Esophagus muscularis mucosa (tissue), 4 donors: ENCODE measurements around the gene GAS7.

Source experiments
- EP300 ChIP-seq: sonication (generic); formaldehyde crosslinking; IDR thresholded peaks from one replicate; pipeline ENCODE4 v1.6.1; 2017; ENCODE audit warnings: antibody characterized with exemption
- POLR2A ChIP-seq: fragments of 450-650 bp; IDR thresholded peaks from one replicate; pipeline ENCODE4 v1.6.1; 2017; ENCODE audit warnings: antibody characterized with exemption, moderate library complexity, mild to moderate bottlenecking, low read depth
- POLR2AphosphoS5 ChIP-seq, 2 donors: sonication (generic); formaldehyde crosslinking; IDR thresholded peaks; one replicate each; pipeline ENCODE4 v1.6.1; 2017; ENCODE audit warnings: antibody characterized with exemption in 2 of 2
- TF ChIP-seq, protein P1 (sequence below), 3 experiments: fragments of 200-600 bp in 2 of 3; fragments of 450-650 bp in 1 of 3; sonication (generic) in 2 of 3; IDR thresholded peaks; one replicate each; pipeline ENCODE4 v1.5.1; 2017 to 2019; ENCODE audit warnings: antibody characterized with exemption in 3 of 3, mild to moderate bottlenecking in 2 of 3, moderate library complexity in 1 of 3

DNA sequence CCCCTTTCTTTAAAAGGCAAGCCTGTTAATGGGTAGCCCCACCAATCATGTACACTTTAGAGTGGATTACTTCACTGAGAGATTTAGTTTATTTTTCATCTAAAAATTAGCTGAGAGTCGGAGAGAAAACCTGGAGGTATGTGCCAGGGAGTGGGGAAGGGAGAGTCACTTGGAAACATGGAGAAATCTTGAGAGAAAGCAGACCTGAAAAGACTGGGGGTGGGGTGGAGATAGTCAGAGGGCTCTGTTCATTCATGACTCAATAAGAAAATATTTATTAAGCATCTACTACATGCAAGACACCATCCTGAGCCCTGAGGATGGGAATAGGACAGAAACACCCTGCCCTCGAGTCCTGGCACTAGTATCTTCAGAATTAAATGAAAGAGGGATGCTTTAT is 265.9 kb downstream of the GAS7 start:
- TF ChIP-seq POLR2A (no peak), POLR2AphosphoS5 (IDR thresholded peaks at IDR 0.05) (no peak), EP300 (no peak)
- TF ChIP-seq, protein P1, sequence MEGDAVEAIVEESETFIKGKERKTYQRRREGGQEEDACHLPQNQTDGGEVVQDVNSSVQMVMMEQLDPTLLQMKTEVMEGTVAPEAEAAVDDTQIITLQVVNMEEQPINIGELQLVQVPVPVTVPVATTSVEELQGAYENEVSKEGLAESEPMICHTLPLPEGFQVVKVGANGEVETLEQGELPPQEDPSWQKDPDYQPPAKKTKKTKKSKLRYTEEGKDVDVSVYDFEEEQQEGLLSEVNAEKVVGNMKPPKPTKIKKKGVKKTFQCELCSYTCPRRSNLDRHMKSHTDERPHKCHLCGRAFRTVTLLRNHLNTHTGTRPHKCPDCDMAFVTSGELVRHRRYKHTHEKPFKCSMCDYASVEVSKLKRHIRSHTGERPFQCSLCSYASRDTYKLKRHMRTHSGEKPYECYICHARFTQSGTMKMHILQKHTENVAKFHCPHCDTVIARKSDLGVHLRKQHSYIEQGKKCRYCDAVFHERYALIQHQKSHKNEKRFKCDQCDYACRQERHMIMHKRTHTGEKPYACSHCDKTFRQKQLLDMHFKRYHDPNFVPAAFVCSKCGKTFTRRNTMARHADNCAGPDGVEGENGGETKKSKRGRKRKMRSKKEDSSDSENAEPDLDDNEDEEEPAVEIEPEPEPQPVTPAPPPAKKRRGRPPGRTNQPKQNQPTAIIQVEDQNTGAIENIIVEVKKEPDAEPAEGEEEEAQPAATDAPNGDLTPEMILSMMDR (IDR thresholded peaks at IDR 0.05) = no peak
